Gastrocnemius medialis (tissue), 4 donors: ENCODE results near the gene PFKFB3.

Experiments used
- CTCF ChIP-seq, 5 experiments: fragments of 450-650 bp in 3 of 5; fragments of 200-600 bp in 2 of 5; sonication (generic) in 2 of 5; IDR thresholded peaks in 4 of 5; conservative IDR thresholded peaks in 1 of 5; 1 replicate in 4 of 5; 2 replicates in 1 of 5; pipeline ENCODE4 v1.5.1; 2016 to 2019; ENCODE audit warnings: antibody characterized with exemption in 5 of 5, mild to moderate bottlenecking in 3 of 5, moderate library complexity in 3 of 5
- POLR2A ChIP-seq, 2 donors: fragments of 450-650 bp; IDR thresholded peaks; one replicate each; pipeline ENCODE4 v1.6.1; 2017; ENCODE audit warnings: antibody characterized with exemption in 2 of 2, mild to moderate bottlenecking in 2 of 2, moderate library complexity in 2 of 2

GRCh38 chr10:6222755-6223154 lies 20.0 kb downstream of the PFKFB3 start:
- no peak for TF ChIP-seq CTCF (IDR thresholded peaks at IDR 0.05 in 4 of 5, conservative IDR thresholded peaks at IDR 0.05 in 1 of 5)
- TF ChIP-seq POLR2A (IDR thresholded peaks at IDR 0.05), result no peak
